WERI-Rb-1 (cell line): ENCODE results near the gene EYS.

Source experiments
- DNase-seq: peaks from one replicate; pipeline ENCODE4 v3.0.0-alpha.2; 2020
- H3K27ac ChIP-seq: fragments of 250-450 bp; sonication (Bioruptor Pico); 2 replicates; pipeline ENCODE4 v1.5.1; 2020; ENCODE audit warnings: mild to moderate bottlenecking, moderate library complexity
- H3K27me3 ChIP-seq: fragments of 250-450 bp; sonication (Bioruptor Pico); 2 replicates; pipeline ENCODE4 v1.5.1; 2021; ENCODE audit warnings: mild to moderate bottlenecking, low read depth, moderate library complexity; ENCODE audit not compliant: insufficient read depth, severe bottlenecking
- H3K36me3 ChIP-seq: fragments of 250-450 bp; sonication (Bioruptor Pico); 2 replicates; pipeline ENCODE4 v1.5.1; 2020; ENCODE audit warnings: mild to moderate bottlenecking, moderate library complexity
- H3K4me3 ChIP-seq: 2 replicates; pipeline ENCODE4 v1.5.1; 2011; ENCODE audit warnings: low read depth, mild to moderate bottlenecking, control low read depth, low read length
- H3K9me3 ChIP-seq: fragments of 250-450 bp; sonication (Bioruptor Pico); 2 replicates; pipeline ENCODE4 v1.5.1; 2021; ENCODE audit warnings: mild to moderate bottlenecking, moderate library complexity; ENCODE audit not compliant: severe bottlenecking
- TF ChIP-seq, protein P1 (sequence below): IDR thresholded peaks from 2 replicates; pipeline ENCODE4 v1.5.1; 2011; ENCODE audit warnings: low read depth, mild to moderate bottlenecking, control low read depth, inconsistent platforms, low read length

The EYS gene

DNA sequence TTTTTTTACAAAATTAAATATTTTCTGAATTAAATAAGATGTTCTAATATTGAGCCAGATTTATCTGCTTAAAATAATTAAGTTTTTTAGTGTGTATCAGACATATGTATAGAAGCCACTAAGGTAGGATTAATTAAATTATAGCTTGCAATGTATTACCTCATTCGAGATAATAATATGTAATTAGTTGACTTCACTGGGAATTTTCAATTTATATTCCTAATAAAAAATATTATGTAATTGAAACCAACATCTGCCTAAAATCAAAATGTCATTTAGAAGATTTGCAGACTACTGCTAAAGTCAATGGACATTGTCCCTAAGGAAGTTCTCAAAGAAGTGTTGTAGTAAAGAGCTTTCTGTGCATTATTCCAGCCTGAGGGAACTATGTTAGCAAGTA, 254.7 kb downstream of the EYS start:
- Histone ChIP-seq H3K27ac (no peak overlapping the region), H3K27me3 (no peaks in the 10 kb centered on the region), H3K4me3 (no peak overlapping the region), H3K36me3 (no peaks in the 10 kb centered on the region), H3K9me3 (no peaks in the 10 kb centered on the region)
- DNase-seq, result no peak
- TF ChIP-seq, protein P1, sequence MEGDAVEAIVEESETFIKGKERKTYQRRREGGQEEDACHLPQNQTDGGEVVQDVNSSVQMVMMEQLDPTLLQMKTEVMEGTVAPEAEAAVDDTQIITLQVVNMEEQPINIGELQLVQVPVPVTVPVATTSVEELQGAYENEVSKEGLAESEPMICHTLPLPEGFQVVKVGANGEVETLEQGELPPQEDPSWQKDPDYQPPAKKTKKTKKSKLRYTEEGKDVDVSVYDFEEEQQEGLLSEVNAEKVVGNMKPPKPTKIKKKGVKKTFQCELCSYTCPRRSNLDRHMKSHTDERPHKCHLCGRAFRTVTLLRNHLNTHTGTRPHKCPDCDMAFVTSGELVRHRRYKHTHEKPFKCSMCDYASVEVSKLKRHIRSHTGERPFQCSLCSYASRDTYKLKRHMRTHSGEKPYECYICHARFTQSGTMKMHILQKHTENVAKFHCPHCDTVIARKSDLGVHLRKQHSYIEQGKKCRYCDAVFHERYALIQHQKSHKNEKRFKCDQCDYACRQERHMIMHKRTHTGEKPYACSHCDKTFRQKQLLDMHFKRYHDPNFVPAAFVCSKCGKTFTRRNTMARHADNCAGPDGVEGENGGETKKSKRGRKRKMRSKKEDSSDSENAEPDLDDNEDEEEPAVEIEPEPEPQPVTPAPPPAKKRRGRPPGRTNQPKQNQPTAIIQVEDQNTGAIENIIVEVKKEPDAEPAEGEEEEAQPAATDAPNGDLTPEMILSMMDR, result no peak

GRCh38 chr6:65450451-65450850, 256.6 kb downstream of the EYS start:
- Histone ChIP-seq H3K27me3 (no peaks in the 10 kb centered on the region), H3K36me3 (no peaks in the 10 kb centered on the region), H3K27ac (no peak overlapping the region), H3K4me3 (no peak overlapping the region), H3K9me3 (no peaks in the 10 kb centered on the region)
- no peak for DNase-seq
- TF ChIP-seq, protein P1, result no peak

GRCh38 chr6:65449926-65450325, 257.1 kb downstream of the EYS start:
- Histone ChIP-seq H3K9me3 (no peaks in the 10 kb centered on the region), H3K36me3 (no peaks in the 10 kb centered on the region), H3K27me3 (no peaks in the 10 kb centered on the region), H3K27ac (no peak overlapping the region), H3K4me3 (no peak overlapping the region)
- DNase-seq, result no peak
- TF ChIP-seq, protein P1, result no peak

GRCh38 chr6:65448866-65449265, 258.2 kb downstream of the EYS start:
- TF ChIP-seq, protein P1, result no peak
- no peak overlapping the region for H3K27ac ChIP-seq
- H3K36me3 ChIP-seq, result no peaks in the 10 kb centered on the region
- DNase-seq, result no peak
- no peaks in the 10 kb centered on the region for H3K27me3 ChIP-seq
- H3K9me3 ChIP-seq, result no peaks in the 10 kb centered on the region
- H3K4me3 ChIP-seq, result no peak overlapping the region

- H3K36me3 ChIP-seq, result peaks cover 4% of the 10 kb centered on the region
- DNase-seq, result no peak
- H3K27ac ChIP-seq, result no peak overlapping the region
- H3K27me3 ChIP-seq, result no peaks in the 10 kb centered on the region
- TF ChIP-seq, protein P1, result no peak
- no peak overlapping the region for H3K4me3 ChIP-seq
- H3K9me3 ChIP-seq, result no peaks in the 10 kb centered on the region
Observed at GRCh38 chr6:65436281-65436680, 270.7 kb downstream of the EYS start.

DNA sequence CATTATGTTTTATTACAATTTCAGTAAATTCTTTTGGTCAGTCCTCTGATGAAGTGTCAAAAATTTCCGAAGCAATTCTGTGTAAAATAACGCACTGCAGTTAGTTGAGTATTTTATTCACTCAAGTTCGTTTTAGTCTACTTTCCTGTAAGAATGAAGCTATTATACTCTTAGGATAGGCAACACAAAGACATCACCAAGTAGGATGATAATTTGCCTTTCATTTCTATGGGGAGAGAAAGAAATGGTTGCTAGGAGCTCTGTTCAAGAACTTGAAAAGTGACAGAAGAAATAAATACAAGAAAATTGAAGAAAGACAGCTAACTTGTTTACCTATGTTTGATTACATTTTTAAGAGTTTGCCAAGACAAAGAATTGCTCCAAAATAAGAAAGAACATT, 290.4 kb downstream of the EYS start:
- Histone ChIP-seq H3K4me3 (no peak overlapping the region), H3K9me3 (no peaks in the 10 kb centered on the region), H3K27me3 (no peaks in the 10 kb centered on the region), H3K27ac (no peak overlapping the region), H3K36me3 (no peaks in the 10 kb centered on the region)
- DNase-seq, result no peak
- TF ChIP-seq, protein P1, result no peak
